Activated naive CD8-positive, alpha-beta T cell treated with anti-CD3 and anti-CD28 coated beads, Interleukin-2, amount 10 ng/mL, durations not matched to agents 7 days and 5 days (primary cell): ENCODE results near the gene NR2E1. TPM values are rescaled to one million over a fixed set of nuclear protein-coding genes. Genes with fewer than 3 reads are reported as not detected.

ENCODE experiments used
- ATAC-seq: fragments of 150-1000 bp; cut with Tn5 transposase; one replicate; pipeline ENCODE4 v1.10.0; 2021; ENCODE audit warnings: low read depth, moderate library complexity
- POLR2A ChIA-PET: fragments of 350-600 bp; sonication (Branson Sonifier 250); formaldehyde crosslinking; loops from one replicate; lab custom pipeline; 2021; ENCODE audit warnings: antibody characterized with exemption; lab: Charles Lee
- DNase-seq: peaks from one replicate; pipeline ENCODE4 v3.0.0; 2021
- H3K27ac Mint-ChIP-seq: one replicate; pipeline ENCODE4 v1.8.0; 2022; ENCODE audit warnings: mild to moderate bottlenecking, mixed read lengths
- H3K27me3 Mint-ChIP-seq: one replicate; pipeline ENCODE4 v1.8.0; 2022; ENCODE audit warnings: mild to moderate bottlenecking, moderate library complexity, mixed read lengths
- H3K36me3 Mint-ChIP-seq: one replicate; pipeline ENCODE4 v1.8.0; 2021; ENCODE audit warnings: mild to moderate bottlenecking, mixed read lengths
- H3K4me1 Mint-ChIP-seq: one replicate; pipeline ENCODE4 v1.8.0; 2021; ENCODE audit warnings: mixed read lengths
- H3K4me3 Mint-ChIP-seq: one replicate; pipeline ENCODE4 v1.8.0; 2022; ENCODE audit warnings: mild to moderate bottlenecking, moderate library complexity, mixed read lengths
- H3K9me3 Mint-ChIP-seq: one replicate; pipeline ENCODE4 v1.8.0; 2021; ENCODE audit warnings: mixed read lengths
- total RNA-seq, 2 experiments: library from RNA; stranded (reverse); gene quantifications; one replicate each; pipeline ENCODE4 v1.2.3, GENCODE V29; 2021

NR2E1 gene
- total RNA-seq, 2 experiments from 2014 or later: not detected

- ATAC-seq (no peak), DNase-seq (no peak)
- Mint-ChIP-seq H3K4me3 (no peak overlapping the region), H3K36me3 (peaks cover 4% of the 10 kb centered on the region), H3K27ac (no peak overlapping the region), H3K9me3 (peaks cover 2% of the 10 kb centered on the region), H3K27me3 (peaks cover 91% of the 10 kb centered on the region), H3K4me1 (peaks cover 24% of the 10 kb centered on the region)
- POLR2A ChIA-PET: no interaction called here
Observed at GRCh38 chr6:108161724-108162282, 4.0 kb upstream of the NR2E1 start.

- Mint-ChIP-seq H3K36me3 (peaks cover 4% of the 10 kb centered on the region), H3K4me1 (peaks cover 27% of the 10 kb centered on the region)
- POLR2A ChIA-PET: no interaction called here
Observed at GRCh38 chr6:108163267-108163643, 2.6 kb upstream of the NR2E1 start.

GRCh38 chr6:108163644-108164542 is 1.9 kb upstream of the NR2E1 start:
- H3K4me3 Mint-ChIP-seq: peak overlapping the region; percentile 14
- H3K4me1 Mint-ChIP-seq: peaks cover 24% of the 10 kb centered on the region
- peak overlapping the region; percentile 75 for H3K27ac Mint-ChIP-seq
- peaks cover 2% of the 10 kb centered on the region for H3K9me3 Mint-ChIP-seq
- ATAC-seq (no peak), DNase-seq (no peak)
- POLR2A ChIA-PET: no interaction called here
- H3K36me3 Mint-ChIP-seq: peaks cover 4% of the 10 kb centered on the region
- peaks cover 93% of the 10 kb centered on the region for H3K27me3 Mint-ChIP-seq

More at GRCh38 chr6:108163267-108163643, 2.6 kb upstream of the NR2E1 start:
- no peak overlapping the region for H3K27ac Mint-ChIP-seq
- ATAC-seq: no peak
- no peak overlapping the region for H3K4me3 Mint-ChIP-seq
- peaks cover 2% of the 10 kb centered on the region for H3K9me3 Mint-ChIP-seq
- peaks cover 98% of the 10 kb centered on the region for H3K27me3 Mint-ChIP-seq
- no peak for DNase-seq

- POLR2A ChIA-PET: no interaction called here
Observed at GRCh38 chr6:108164543-108164814, 1.3 kb upstream of the NR2E1 start.

GRCh38 chr6:108164815-108165706 is 761 bp upstream of the NR2E1 start:
- Mint-ChIP-seq H3K4me3 (peak overlapping the region; percentile 63), H3K27ac (peak overlapping the region; percentile 71)
- POLR2A ChIA-PET: interaction anchor here (0.6 kb wide), 1 partner anchor 706 kb away, joined by 4 read pairs; no protein-coding TSS in a partner anchor

More at GRCh38 chr6:108164543-108164814, 1.3 kb upstream of the NR2E1 start:
- peaks cover 2% of the 10 kb centered on the region for H3K9me3 Mint-ChIP-seq
- peaks cover 4% of the 10 kb centered on the region for H3K36me3 Mint-ChIP-seq
- H3K27me3 Mint-ChIP-seq: peaks cover 93% of the 10 kb centered on the region
- H3K4me1 Mint-ChIP-seq: peaks cover 27% of the 10 kb centered on the region
- DNase-seq (no peak), ATAC-seq (no peak)
- no peak overlapping the region for H3K4me3 Mint-ChIP-seq
- H3K27ac Mint-ChIP-seq: peak overlapping the region; percentile 34

GRCh38 chr6:108166664-108167448 is 1.0 kb downstream of the NR2E1 start:
- peak overlapping the region; percentile 20 for H3K4me3 Mint-ChIP-seq
- H3K27me3 Mint-ChIP-seq: peaks cover 93% of the 10 kb centered on the region
- peak; percentile 48 for DNase-seq
- peaks cover 2% of the 10 kb centered on the region for H3K9me3 Mint-ChIP-seq
- peaks cover 30% of the 10 kb centered on the region for H3K4me1 Mint-ChIP-seq
- H3K27ac Mint-ChIP-seq: no peak overlapping the region
- POLR2A ChIA-PET: no interaction called here
- no peak for ATAC-seq
- peaks cover 4% of the 10 kb centered on the region for H3K36me3 Mint-ChIP-seq

More at GRCh38 chr6:108164815-108165706, 761 bp upstream of the NR2E1 start:
- Mint-ChIP-seq H3K4me1 (peaks cover 27% of the 10 kb centered on the region), H3K27me3 (peaks cover 93% of the 10 kb centered on the region), H3K9me3 (peaks cover 2% of the 10 kb centered on the region), H3K36me3 (peaks cover 4% of the 10 kb centered on the region)
- ATAC-seq: no peak
- no peak for DNase-seq

- ATAC-seq (no peak), DNase-seq (peak; percentile 46)
- peak overlapping the region; percentile 4 for H3K27ac Mint-ChIP-seq
- peaks cover 93% of the 10 kb centered on the region for H3K27me3 Mint-ChIP-seq
- H3K4me3 Mint-ChIP-seq: peak overlapping the region; percentile 20
- peaks cover 30% of the 10 kb centered on the region for H3K4me1 Mint-ChIP-seq
- POLR2A ChIA-PET: no interaction called here
- H3K36me3 Mint-ChIP-seq: peaks cover 4% of the 10 kb centered on the region
- peaks cover 2% of the 10 kb centered on the region for H3K9me3 Mint-ChIP-seq
Observed at GRCh38 chr6:108167449-108168089, 1.7 kb downstream of the NR2E1 start.

- DNase-seq (no peak), ATAC-seq (no peak)
- peaks cover 4% of the 10 kb centered on the region for H3K36me3 Mint-ChIP-seq
- H3K27ac Mint-ChIP-seq: no peak overlapping the region
- peaks cover 2% of the 10 kb centered on the region for H3K9me3 Mint-ChIP-seq
- POLR2A ChIA-PET: no interaction called here
- peak overlapping the region; percentile 20 for H3K4me3 Mint-ChIP-seq
- H3K27me3 Mint-ChIP-seq: peaks cover 93% of the 10 kb centered on the region
- peaks cover 30% of the 10 kb centered on the region for H3K4me1 Mint-ChIP-seq
Observed at GRCh38 chr6:108168090-108168463, 2.3 kb downstream of the NR2E1 start.

- H3K9me3 Mint-ChIP-seq: peaks cover 2% of the 10 kb centered on the region
- H3K27ac Mint-ChIP-seq: no peak overlapping the region
- peaks cover 93% of the 10 kb centered on the region for H3K27me3 Mint-ChIP-seq
- peaks cover 28% of the 10 kb centered on the region for H3K4me1 Mint-ChIP-seq
- peak overlapping the region; percentile 51 for H3K4me3 Mint-ChIP-seq
- ATAC-seq: peak; percentile 37
- DNase-seq: peak; percentile 56
- POLR2A ChIA-PET: interaction anchor here (0.5 kb wide), 1 partner anchor 9 kb away, joined by 3 read pairs; no protein-coding TSS in a partner anchor
- H3K36me3 Mint-ChIP-seq: peaks cover 4% of the 10 kb centered on the region
Observed at GRCh38 chr6:108168501-108169463, 3.0 kb downstream of the NR2E1 start.

GRCh38 chr6:108169464-108170331 is 3.9 kb downstream of the NR2E1 start:
- no peak for ATAC-seq
- H3K4me1 Mint-ChIP-seq: peaks cover 25% of the 10 kb centered on the region

More at GRCh38 chr6:108169464-108170331, 3.9 kb downstream of the NR2E1 start:
- peak overlapping the region; percentile 51 for H3K4me3 Mint-ChIP-seq
- POLR2A ChIA-PET: interaction anchor here (0.5 kb wide), 1 partner anchor 10 kb away, joined by 3 read pairs; no protein-coding TSS in a partner anchor
- H3K27ac Mint-ChIP-seq: no peak overlapping the region
- H3K36me3 Mint-ChIP-seq: peaks cover 2% of the 10 kb centered on the region
- peaks cover 2% of the 10 kb centered on the region for H3K9me3 Mint-ChIP-seq
- DNase-seq: no peak
- peaks cover 90% of the 10 kb centered on the region for H3K27me3 Mint-ChIP-seq
